ENCODE data around the gene DUS1L.

DUS1L gene

GRCh38 chr17:82087961-82088837, 22.6 kb upstream of the DUS1L start:
- Histone ChIP-seq H3K9ac (ENCODE audit: low read length) (no peak overlapping the region), H3K27me3 (ENCODE audit: insufficient read depth, low read length, poor library complexity) (no peaks in the 10 kb centered on the region)
- no CpG with 5 or more reads among the region's 48 CpGs for WGBS (ENCODE audit: extremely low coverage, insufficient coverage, low lambda C conversion rate)

GRCh38 chr17:82086941-82087906, 21.6 kb upstream of the DUS1L start:
- no peak overlapping the region for H2BK5ac ChIP-seq (ENCODE audit: low read length)
- no peak overlapping the region for H3K23ac ChIP-seq (ENCODE audit: low read length)
- H3K9ac ChIP-seq (ENCODE audit: low read length) = no peak overlapping the region
- no peak overlapping the region for H2BK15ac ChIP-seq (replicated peaks; ENCODE audit: low read depth)
- H3K4me1 ChIP-seq (ENCODE audit: control insufficient read depth, low read depth, low read length) = no peaks in the 10 kb centered on the region
- H2AK5ac ChIP-seq (ENCODE audit: low read length) = no peak overlapping the region
- peaks cover 68% of the 10 kb centered on the region for H3K36me3 ChIP-seq (ENCODE audit: control insufficient read depth, insufficient read depth, low read length)
- no CpG with 5 or more reads among the region's 39 CpGs for WGBS (ENCODE audit: extremely low coverage, insufficient coverage, low lambda C conversion rate)
- no peak overlapping the region for H4K8ac ChIP-seq (ENCODE audit: low read depth, low read length)
- no peak overlapping the region for H3K27ac ChIP-seq (ENCODE audit: low read depth, low read length)
- H3K79me1 ChIP-seq (ENCODE audit: low read length) = peaks cover 18% of the 10 kb centered on the region
- H3K27me3 ChIP-seq (ENCODE audit: insufficient read depth, low read length, poor library complexity) = no peaks in the 10 kb centered on the region
- no peak overlapping the region for H3K56ac ChIP-seq (ENCODE audit: low read length)
- peaks cover 15% of the 10 kb centered on the region for H3K79me2 ChIP-seq (ENCODE audit: control insufficient read depth, insufficient read depth, low read length)
- no peak overlapping the region for H3K4ac ChIP-seq (ENCODE audit: low read depth, low read length)
- H3K4me2 ChIP-seq (ENCODE audit: low read length) = no peak overlapping the region
- no peak overlapping the region for H4K5ac ChIP-seq (ENCODE audit: low read length)
- H3K18ac ChIP-seq (ENCODE audit: low read length) = no peak overlapping the region
- H3K4me3 ChIP-seq (ENCODE audit: low read length) = no peak overlapping the region
- DNase-seq = no peak
- H2BK120ac ChIP-seq (ENCODE audit: low read depth, low read length) = no peak overlapping the region

More at GRCh38 chr17:82087961-82088837, 22.6 kb upstream of the DUS1L start:
- H3K23ac ChIP-seq (ENCODE audit: low read length) = no peak overlapping the region
- no peak overlapping the region for H2BK120ac ChIP-seq (ENCODE audit: low read depth, low read length)
- H3K4ac ChIP-seq (ENCODE audit: low read depth, low read length) = no peak overlapping the region
- no peak overlapping the region for H4K8ac ChIP-seq (ENCODE audit: low read depth, low read length)
- no peak overlapping the region for H3K56ac ChIP-seq (ENCODE audit: low read length)
- no peak overlapping the region for H2BK5ac ChIP-seq (ENCODE audit: low read length)
- DNase-seq = no peak
- no peak overlapping the region for H2AK5ac ChIP-seq (ENCODE audit: low read length)
- H3K4me1 ChIP-seq (ENCODE audit: control insufficient read depth, low read depth, low read length) = no peaks in the 10 kb centered on the region
- H4K5ac ChIP-seq (ENCODE audit: low read length) = no peak overlapping the region
- no peak overlapping the region for H2BK15ac ChIP-seq (replicated peaks; ENCODE audit: low read depth)
- H3K18ac ChIP-seq (ENCODE audit: low read length) = no peak overlapping the region
- H3K79me1 ChIP-seq (ENCODE audit: low read length) = peaks cover 19% of the 10 kb centered on the region
- H3K27ac ChIP-seq (ENCODE audit: low read depth, low read length) = no peak overlapping the region
- H3K4me2 ChIP-seq (ENCODE audit: low read length) = no peak overlapping the region
- H3K4me3 ChIP-seq (ENCODE audit: low read length) = no peak overlapping the region
- H3K36me3 ChIP-seq (ENCODE audit: control insufficient read depth, insufficient read depth, low read length) = peaks cover 65% of the 10 kb centered on the region
- peaks cover 17% of the 10 kb centered on the region for H3K79me2 ChIP-seq (ENCODE audit: control insufficient read depth, insufficient read depth, low read length)

- H3K79me1 ChIP-seq (ENCODE audit: low read length) = peaks cover 14% of the 10 kb centered on the region
- H3K4me1 ChIP-seq (ENCODE audit: control insufficient read depth, low read depth, low read length) = no peaks in the 10 kb centered on the region
- H3K4me2 ChIP-seq (ENCODE audit: low read length) = no peak overlapping the region
- H3K9ac ChIP-seq (ENCODE audit: low read length) = no peak overlapping the region
- no peak overlapping the region for H2AK5ac ChIP-seq (ENCODE audit: low read length)
- H2BK15ac ChIP-seq (replicated peaks; ENCODE audit: low read depth) = no peak overlapping the region
- no peak overlapping the region for H3K4ac ChIP-seq (ENCODE audit: low read depth, low read length)
- no peak overlapping the region for H3K56ac ChIP-seq (ENCODE audit: low read length)
- H4K8ac ChIP-seq (ENCODE audit: low read depth, low read length) = no peak overlapping the region
- no peak for DNase-seq
- no peak overlapping the region for H2BK5ac ChIP-seq (ENCODE audit: low read length)
- no CpG with 5 or more reads among the region's 25 CpGs for WGBS (ENCODE audit: extremely low coverage, insufficient coverage, low lambda C conversion rate)
- H3K27me3 ChIP-seq (ENCODE audit: insufficient read depth, low read length, poor library complexity) = no peaks in the 10 kb centered on the region
- H2BK120ac ChIP-seq (ENCODE audit: low read depth, low read length) = no peak overlapping the region
- no peak overlapping the region for H4K5ac ChIP-seq (ENCODE audit: low read length)
- H3K18ac ChIP-seq (ENCODE audit: low read length) = no peak overlapping the region
- H3K27ac ChIP-seq (ENCODE audit: low read depth, low read length) = no peak overlapping the region
- no peak overlapping the region for H3K4me3 ChIP-seq (ENCODE audit: low read length)
- H3K79me2 ChIP-seq (ENCODE audit: control insufficient read depth, insufficient read depth, low read length) = peaks cover 9% of the 10 kb centered on the region
- H3K36me3 ChIP-seq (ENCODE audit: control insufficient read depth, insufficient read depth, low read length) = peaks cover 68% of the 10 kb centered on the region
- no peak overlapping the region for H3K23ac ChIP-seq (ENCODE audit: low read length)
These were observed 20.5 kb upstream of the DUS1L start for GRCh38 chr17:82085931-82086764.

GRCh38 chr17:82085031-82085861, 19.6 kb upstream of the DUS1L start:
- H3K4me3 ChIP-seq (ENCODE audit: low read length) = no peak overlapping the region
- no peak overlapping the region for H4K5ac ChIP-seq (ENCODE audit: low read length)
- H2BK5ac ChIP-seq (ENCODE audit: low read length) = no peak overlapping the region
- no peak overlapping the region for H2AK5ac ChIP-seq (ENCODE audit: low read length)
- H2BK120ac ChIP-seq (ENCODE audit: low read depth, low read length) = no peak overlapping the region
- peaks cover 68% of the 10 kb centered on the region for H3K36me3 ChIP-seq (ENCODE audit: control insufficient read depth, insufficient read depth, low read length)
- H3K56ac ChIP-seq (ENCODE audit: low read length) = no peak overlapping the region
- no peak overlapping the region for H3K4me2 ChIP-seq (ENCODE audit: low read length)
- no peaks in the 10 kb centered on the region for H3K4me1 ChIP-seq (ENCODE audit: control insufficient read depth, low read depth, low read length)
- no peak overlapping the region for H3K23ac ChIP-seq (ENCODE audit: low read length)
- peaks cover 5% of the 10 kb centered on the region for H3K79me2 ChIP-seq (ENCODE audit: control insufficient read depth, insufficient read depth, low read length)
- H4K8ac ChIP-seq (ENCODE audit: low read depth, low read length) = no peak overlapping the region
- H3K9ac ChIP-seq (ENCODE audit: low read length) = no peak overlapping the region
- H3K27ac ChIP-seq (ENCODE audit: low read depth, low read length) = no peak overlapping the region
- no CpG with 5 or more reads among the region's 49 CpGs for WGBS (ENCODE audit: extremely low coverage, insufficient coverage, low lambda C conversion rate)
- H3K4ac ChIP-seq (ENCODE audit: low read depth, low read length) = no peak overlapping the region
- peaks cover 9% of the 10 kb centered on the region for H3K79me1 ChIP-seq (ENCODE audit: low read length)
- H3K18ac ChIP-seq (ENCODE audit: low read length) = no peak overlapping the region
- no peaks in the 10 kb centered on the region for H3K27me3 ChIP-seq (ENCODE audit: insufficient read depth, low read length, poor library complexity)
- no peak for DNase-seq
- H2BK15ac ChIP-seq (replicated peaks; ENCODE audit: low read depth) = no peak overlapping the region

Measured in mesendoderm (in vitro differentiated cells).